GM18868 (cell line): ENCODE measurements around the gene SIX3.
A peak's percentile ranks its signal among the peaks of the same experiment; 100 is the strongest.

ENCODE experiments used
- ATAC-seq: cut with Tn5 transposase; IDR thresholded peaks from one replicate; pipeline ENCODE4 v1.9.1; 2021; ENCODE audit warnings: mild to moderate bottlenecking, moderate library complexity; ENCODE audit not compliant: unreplicated experiment

The SIX3 gene

GRCh38 chr2:44941551-44942234 lies at the start of gene SIX3:
Gene SIX3, plus strand, starts transcription at chr2:44941702. Its CDS starts 403 bp downstream, at chr2:44942105.
- ATAC-seq: peak; percentile 67

- ATAC-seq: no peak
Observed at GRCh38 chr2:44894058-44894457, 47.4 kb upstream of the SIX3 start.

DNA sequence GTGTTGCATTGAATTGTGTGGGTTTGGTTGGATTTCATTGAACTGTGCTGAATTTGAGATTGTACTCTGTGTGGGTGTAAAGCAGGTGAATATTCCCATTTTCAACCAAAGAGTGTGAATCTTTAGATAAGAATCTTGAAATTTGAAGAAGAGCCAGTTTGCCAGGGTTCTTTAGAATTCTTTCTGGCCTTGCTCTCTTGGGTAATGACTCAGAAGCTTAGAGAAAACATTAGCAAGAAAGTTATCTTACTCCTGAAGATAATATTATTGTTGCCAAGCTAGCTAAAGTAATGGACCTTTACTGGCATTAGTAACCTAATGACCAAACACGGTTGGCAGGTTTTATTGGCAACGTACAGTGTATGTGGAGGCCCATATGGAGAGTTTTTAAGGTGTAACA lies 46.4 kb upstream of the SIX3 start:
- no peak for ATAC-seq

- no peak for ATAC-seq
Observed at GRCh38 chr2:44897406-44897805, 44.1 kb upstream of the SIX3 start.

GRCh38 chr2:44902217-44903137 lies 39.0 kb upstream of the SIX3 start:
- ATAC-seq: no peak

GRCh38 chr2:44904578-44904977 lies 36.9 kb upstream of the SIX3 start:
- ATAC-seq: no peak

DNA sequence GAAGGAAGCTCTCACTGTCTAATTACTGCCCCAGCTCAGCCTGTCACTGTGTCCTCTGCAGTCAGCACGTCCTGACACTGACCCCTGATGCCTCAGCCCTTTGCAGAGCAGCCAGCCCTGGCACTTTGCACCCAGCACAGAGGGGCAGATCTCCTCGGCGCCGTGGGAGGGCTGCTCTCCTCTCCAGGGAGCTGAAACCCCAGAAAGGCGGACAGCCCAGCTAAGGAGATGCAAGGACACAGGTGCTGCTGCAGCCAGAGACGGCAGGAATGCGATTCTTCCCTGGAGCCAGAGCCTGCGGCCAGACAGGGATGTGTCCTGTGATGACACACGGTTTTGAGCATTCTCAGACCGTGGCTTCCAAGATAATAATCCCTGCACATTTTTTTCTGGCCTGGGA lies 34.5 kb upstream of the SIX3 start:
- ATAC-seq: no peak

DNA sequence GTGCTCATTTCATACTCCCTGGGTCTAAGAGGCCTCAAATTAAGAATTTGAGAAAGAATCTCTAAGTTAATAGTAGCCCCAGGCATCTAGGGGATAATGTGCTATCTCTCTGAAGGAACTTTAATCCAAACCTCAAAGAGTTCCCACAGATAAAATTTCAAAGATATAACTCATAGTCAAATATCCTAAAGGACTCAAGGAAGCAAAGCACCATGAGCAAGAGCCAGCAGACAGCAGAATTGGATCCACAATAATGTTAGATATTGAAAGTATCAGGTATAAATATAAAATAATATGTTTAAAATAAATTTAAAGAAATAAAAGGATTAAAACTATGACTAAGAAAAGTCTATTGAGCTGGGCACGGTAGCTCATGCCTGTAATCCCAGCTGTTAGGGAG lies 31.7 kb upstream of the SIX3 start:
- ATAC-seq: no peak

GRCh38 chr2:44912660-44913059 lies 28.8 kb upstream of the SIX3 start:
- ATAC-seq: no peak

DNA sequence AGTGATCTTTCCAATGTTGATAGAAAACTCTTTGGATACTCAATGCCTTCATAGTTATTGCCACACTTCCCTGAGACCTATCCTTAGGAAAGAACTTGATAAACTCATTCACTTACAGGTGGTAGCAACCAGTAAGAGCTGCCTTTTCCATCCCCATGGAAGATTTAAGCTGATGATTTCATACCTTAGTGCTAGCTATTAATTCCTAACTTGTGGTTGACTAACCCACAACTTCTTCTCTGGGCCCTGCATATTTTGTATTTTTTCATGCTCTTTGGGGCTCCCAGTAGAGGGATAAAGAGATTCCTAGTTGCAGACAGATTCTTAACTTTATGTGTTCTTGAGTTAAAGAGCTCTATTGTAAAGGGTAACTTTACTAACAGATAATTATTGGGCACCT lies 25.2 kb upstream of the SIX3 start:
- ATAC-seq: no peak

DNA sequence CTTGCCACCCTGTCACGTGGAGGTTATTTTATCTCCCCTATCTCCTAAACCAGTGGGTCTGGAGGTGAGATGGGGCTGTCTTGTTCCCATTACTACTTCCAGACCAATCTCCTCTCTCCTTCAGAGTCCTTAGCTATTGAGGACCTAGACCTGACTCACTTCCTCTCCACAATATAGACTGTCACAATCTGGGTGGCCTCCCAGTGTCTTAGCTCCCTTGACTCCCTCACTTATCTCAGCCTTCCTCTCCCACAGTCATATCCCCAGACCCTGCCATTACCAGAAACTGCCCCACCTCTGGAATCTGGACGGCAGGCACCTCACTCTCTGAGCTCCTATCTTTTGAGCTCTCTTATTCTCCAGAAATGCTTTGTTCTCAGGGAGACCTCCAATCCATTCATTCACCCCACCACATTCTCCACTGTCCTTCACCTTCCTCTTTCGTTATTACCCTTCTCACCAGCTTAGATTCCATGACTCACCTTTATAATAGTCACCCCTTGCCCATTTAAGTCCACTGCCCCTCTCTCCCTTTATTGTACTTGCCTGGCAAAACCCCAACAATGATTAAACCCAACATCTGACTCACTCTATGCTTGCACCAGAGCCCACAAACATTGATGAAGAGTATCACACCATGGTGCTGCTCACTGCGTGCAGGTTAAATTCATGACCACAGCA lies 23.3 kb upstream of the SIX3 start:
- ATAC-seq: peak; percentile 40

GRCh38 chr2:44920751-44921150 lies 20.8 kb upstream of the SIX3 start:
- ATAC-seq: no peak

GRCh38 chr2:44922776-44923175 lies 18.7 kb upstream of the SIX3 start:
- no peak for ATAC-seq

DNA sequence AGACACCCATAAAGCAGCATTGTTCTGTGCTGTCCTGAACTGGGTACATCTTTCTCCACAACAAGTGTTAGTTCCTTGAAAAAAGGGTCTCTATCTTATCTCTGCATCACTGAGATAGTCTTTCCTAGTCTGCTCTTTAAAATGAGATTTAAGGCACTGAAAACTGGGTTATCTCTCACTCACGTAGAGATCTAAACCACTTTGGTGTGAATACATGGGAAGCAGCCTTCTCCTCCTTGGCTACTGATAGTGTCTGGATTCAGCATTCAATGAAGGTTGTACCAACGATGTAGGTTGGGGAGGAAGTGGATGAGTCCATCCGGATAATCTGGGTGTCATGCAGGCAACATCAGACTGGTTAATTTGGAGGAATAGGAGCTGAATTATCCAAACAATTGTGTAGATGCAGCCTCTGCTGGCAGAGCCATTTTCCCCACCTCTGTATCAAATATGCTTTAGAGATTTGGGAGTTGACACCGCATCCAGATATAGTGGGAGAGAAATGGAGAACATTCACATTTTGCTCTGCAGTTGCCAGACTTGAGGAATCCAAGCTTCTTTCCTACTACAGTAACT lies 15.9 kb upstream of the SIX3 start:
- no peak for ATAC-seq

GRCh38 chr2:44926957-44927356 lies 14.5 kb upstream of the SIX3 start:
- ATAC-seq: no peak

DNA sequence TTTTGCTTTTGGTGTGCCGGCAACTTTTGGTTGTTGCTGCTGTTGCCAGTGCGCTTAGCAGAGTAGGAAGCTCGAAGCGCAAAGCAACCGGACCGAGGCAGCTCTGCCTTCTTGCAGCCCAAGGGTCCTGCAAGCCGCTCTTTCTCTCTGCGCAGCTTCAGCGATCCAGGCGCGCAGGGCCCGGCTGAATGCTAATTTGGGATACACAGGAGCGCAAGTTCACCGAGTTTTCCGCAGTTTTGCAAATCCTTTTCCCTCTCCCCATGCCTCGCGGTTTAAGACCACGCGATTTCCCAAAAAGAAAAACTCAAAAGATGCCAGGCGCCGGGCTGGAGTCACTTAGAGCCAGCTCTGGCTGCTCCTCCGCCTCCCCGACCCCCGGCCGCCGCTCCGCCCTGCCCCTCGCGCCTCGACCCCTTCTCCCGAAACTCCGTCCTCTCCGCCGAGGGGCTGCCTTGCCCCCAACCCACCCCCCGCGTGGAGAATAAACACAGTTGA lies 13.5 kb upstream of the SIX3 start:
- ATAC-seq: no peak

- no peak for ATAC-seq
Observed at GRCh38 chr2:44928483-44929158, 12.9 kb upstream of the SIX3 start.

DNA sequence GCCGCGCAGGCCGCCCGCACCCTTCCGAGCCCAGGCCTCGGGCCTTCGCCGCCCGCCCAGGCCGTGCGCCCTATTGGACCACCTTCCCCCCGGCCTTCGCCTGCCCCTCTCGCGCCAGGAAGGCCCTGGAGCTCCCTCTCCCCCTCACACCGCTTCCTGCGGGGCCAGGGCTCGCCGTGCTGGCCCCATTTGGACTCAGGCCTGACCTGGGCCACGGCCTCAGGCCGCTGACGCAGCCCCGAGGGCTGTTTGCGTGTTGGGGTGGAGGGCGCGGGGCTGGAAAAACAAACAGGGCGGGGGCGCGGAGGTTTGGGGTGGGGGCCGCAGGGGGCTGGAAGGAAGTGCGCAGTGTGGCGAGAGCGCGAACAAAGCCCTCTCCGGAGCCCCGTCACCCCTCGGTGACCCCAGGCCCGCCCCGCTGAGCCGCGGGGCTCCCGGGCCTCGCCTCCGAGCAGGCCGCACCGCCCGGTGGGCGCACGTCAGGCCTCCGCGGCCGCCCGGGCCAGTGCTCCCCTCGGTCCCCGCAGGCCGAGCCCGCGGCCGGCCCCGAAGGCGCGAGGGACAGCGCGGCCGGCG lies 12.3 kb upstream of the SIX3 start:
- no peak for ATAC-seq

DNA sequence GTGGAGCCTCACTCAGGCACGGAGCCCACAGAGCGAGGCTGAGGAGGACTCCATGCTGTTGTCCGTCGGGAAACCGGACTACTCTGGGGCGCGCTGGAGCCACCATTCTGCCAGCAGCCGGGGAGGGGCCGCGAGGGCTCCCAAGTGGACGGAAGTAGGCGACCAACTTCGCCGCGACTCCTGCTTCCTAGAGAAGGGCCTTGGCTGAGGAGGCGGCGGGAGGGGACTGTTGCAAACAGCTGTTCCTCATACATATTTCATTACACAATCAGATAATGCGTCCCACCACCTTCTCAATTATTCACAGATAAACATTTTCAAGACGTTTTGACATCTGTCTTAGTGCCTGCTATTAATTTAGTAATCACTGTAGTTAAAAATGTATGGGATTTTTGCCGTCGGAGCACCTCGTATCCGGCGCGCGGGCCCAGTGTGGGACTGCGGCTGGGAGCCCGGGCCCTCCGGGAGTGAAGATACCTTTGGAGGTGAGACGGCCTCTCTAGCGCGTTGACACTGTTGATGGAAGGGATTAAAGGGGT lies 11.7 kb upstream of the SIX3 start:
- no peak for ATAC-seq
